Activated naive CD4-positive, alpha-beta T cell treated with anti-CD3 and anti-CD28 coated beads for 36 hours (primary cell): Measurements from ENCODE around the gene CCSER1. TPM values are rescaled to one million over a fixed set of nuclear protein-coding genes. Genes with fewer than 3 reads are reported as not detected.

ENCODE experiments used
- CTCF ChIA-PET: fragments of 350-600 bp; sonication (Branson Sonifier 250); formaldehyde crosslinking; loops from one replicate; lab custom pipeline; 2021; ENCODE audit warnings: antibody characterized with exemption; lab: Charles Lee
- DNase-seq: peaks from one replicate; pipeline ENCODE4 v3.0.0-alpha.2; 2020
- H3K27ac Mint-ChIP-seq: one replicate; pipeline ENCODE4 v1.8.0; 2021; ENCODE audit warnings: mild to moderate bottlenecking, mixed read lengths
- H3K27me3 Mint-ChIP-seq: one replicate; pipeline ENCODE4 v1.8.0; 2021; ENCODE audit warnings: low read depth, mixed read lengths
- H3K36me3 Mint-ChIP-seq: one replicate; pipeline ENCODE4 v1.8.0; 2021; ENCODE audit warnings: low read depth, mixed read lengths
- H3K4me1 Mint-ChIP-seq: one replicate; pipeline ENCODE4 v1.8.0; 2021; ENCODE audit warnings: low read depth, mixed read lengths
- H3K4me3 Mint-ChIP-seq: one replicate; pipeline ENCODE4 v1.8.0; 2021; ENCODE audit warnings: mild to moderate bottlenecking, moderate library complexity, mixed read lengths
- H3K9me3 Mint-ChIP-seq: one replicate; pipeline ENCODE4 v1.8.0; 2021; ENCODE audit warnings: mixed read lengths
- intact Hi-C: fragments of 100-400 bp; cut with micrococcal nuclease; formaldehyde crosslinking; loops from one replicate; pipeline ENCODE4 v1.15.1; 2023
- total RNA-seq, 2 experiments: library from RNA; stranded (reverse); gene quantifications; one replicate each; pipeline ENCODE4 v1.2.3, GENCODE V29; 2021

CCSER1 gene
- total RNA-seq, result not detected

- H3K27me3 Mint-ChIP-seq, result peaks cover 49% of the 10 kb centered on the region
- peaks cover 1% of the 10 kb centered on the region for H3K36me3 Mint-ChIP-seq
- CTCF ChIA-PET, result no interaction called here
- no peak within 1 kb of the TSS for H3K27ac Mint-ChIP-seq
- DNase-seq, result peak; percentile 14
- no peaks in the 10 kb centered on the region for H3K9me3 Mint-ChIP-seq
- H3K4me3 Mint-ChIP-seq, result peak within 1 kb of the TSS; percentile 80
- intact Hi-C loops, result no loop called here
- peaks cover 16% of the 10 kb centered on the region for H3K4me1 Mint-ChIP-seq
Observed at GRCh38 chr4:90127223-90127705, at the start of gene CCSER1. Gene CCSER1 (plus strand): TSS chr4:90127394.

DNA sequence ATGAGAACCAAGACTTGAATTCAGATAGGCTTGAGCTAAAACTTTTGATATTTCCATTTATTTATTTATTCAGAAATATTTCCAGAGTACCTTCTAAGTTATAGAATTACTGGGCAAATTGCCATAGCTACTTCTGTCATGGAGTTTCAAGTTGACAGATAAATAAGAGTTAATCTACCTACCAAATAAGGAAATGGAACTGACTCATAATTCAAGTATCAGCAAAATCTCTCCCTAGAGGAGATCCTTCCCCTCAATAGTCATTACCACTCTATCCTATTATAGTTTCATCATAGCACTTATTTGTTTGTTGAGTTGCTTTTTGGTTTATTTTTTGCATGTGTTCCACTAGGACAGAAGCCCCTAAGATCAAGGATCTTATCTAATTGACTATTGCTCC is 48.8 kb upstream of the CCSER1 start:
- Mint-ChIP-seq H3K27me3 (peaks cover 9% of the 10 kb centered on the region), H3K27ac (no peak overlapping the region), H3K4me1 (no peaks in the 10 kb centered on the region), H3K36me3 (no peaks in the 10 kb centered on the region), H3K9me3 (no peaks in the 10 kb centered on the region), H3K4me3 (no peak overlapping the region)
- intact Hi-C loops, result no loop called here
- CTCF ChIA-PET, result no interaction called here
- DNase-seq, result no peak

DNA sequence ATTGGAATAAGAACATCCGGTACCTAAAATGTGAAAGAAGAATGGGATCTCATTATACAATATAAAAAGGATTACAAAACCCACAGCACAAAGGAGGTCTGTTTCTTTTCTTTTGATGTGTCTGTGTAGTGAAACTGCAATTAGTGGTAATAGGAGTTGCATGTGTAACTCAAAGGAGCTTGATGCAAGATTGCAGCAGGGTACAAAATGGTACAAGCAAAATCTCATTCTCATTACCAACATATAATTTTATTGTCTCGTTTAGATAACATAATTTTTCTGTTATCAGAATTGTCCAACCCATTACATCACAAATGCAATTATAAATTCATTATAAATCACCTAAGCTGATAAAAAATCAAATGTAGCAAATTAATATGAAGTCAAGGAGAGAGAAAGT is 47.1 kb upstream of the CCSER1 start:
- CTCF ChIA-PET, result no interaction called here
- no peaks in the 10 kb centered on the region for H3K9me3 Mint-ChIP-seq
- no peak for DNase-seq
- H3K4me1 Mint-ChIP-seq, result no peaks in the 10 kb centered on the region
- H3K4me3 Mint-ChIP-seq, result no peak overlapping the region
- H3K27me3 Mint-ChIP-seq, result peaks cover 13% of the 10 kb centered on the region
- intact Hi-C loops, result no loop called here
- no peaks in the 10 kb centered on the region for H3K36me3 Mint-ChIP-seq
- no peak overlapping the region for H3K27ac Mint-ChIP-seq

GRCh38 chr4:90081432-90082144 is 45.6 kb upstream of the CCSER1 start:
- CTCF ChIA-PET, result no interaction called here
- no peaks in the 10 kb centered on the region for H3K9me3 Mint-ChIP-seq
- intact Hi-C loops, result no loop called here

DNA sequence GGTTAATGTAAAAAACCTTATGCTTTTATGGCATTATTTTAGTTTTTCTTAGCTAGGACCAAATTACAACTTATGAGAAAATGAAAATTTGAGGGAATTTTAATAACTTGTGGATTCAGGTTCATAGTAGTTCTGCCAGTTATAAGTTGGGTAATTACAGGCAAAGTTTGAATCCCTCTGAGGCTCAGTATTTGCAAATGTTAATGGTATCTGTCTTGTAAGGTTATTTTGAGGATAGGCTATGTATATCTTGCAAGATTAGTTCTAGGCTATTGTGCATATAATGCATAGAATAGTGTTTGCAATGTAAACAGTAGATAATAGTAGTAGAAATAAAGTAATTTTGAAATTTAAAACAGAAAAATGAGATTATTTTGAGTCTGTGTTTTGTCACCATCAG is 44.7 kb upstream of the CCSER1 start:
- H3K9me3 Mint-ChIP-seq, result no peaks in the 10 kb centered on the region
- DNase-seq, result no peak
- no peak overlapping the region for H3K27ac Mint-ChIP-seq
- no peak overlapping the region for H3K4me3 Mint-ChIP-seq
- H3K4me1 Mint-ChIP-seq, result no peaks in the 10 kb centered on the region
- intact Hi-C loops, result no loop called here
- CTCF ChIA-PET, result interaction anchor here (0.7 kb wide), 1 partner anchor 326 kb away, joined by 4 read pairs; no protein-coding TSS in a partner anchor
- peaks cover 8% of the 10 kb centered on the region for H3K27me3 Mint-ChIP-seq
- no peaks in the 10 kb centered on the region for H3K36me3 Mint-ChIP-seq

More at GRCh38 chr4:90081432-90082144, 45.6 kb upstream of the CCSER1 start:
- H3K27me3 Mint-ChIP-seq, result peaks cover 8% of the 10 kb centered on the region
- no peak for DNase-seq
- no peaks in the 10 kb centered on the region for H3K4me1 Mint-ChIP-seq
- no peaks in the 10 kb centered on the region for H3K36me3 Mint-ChIP-seq
- H3K27ac Mint-ChIP-seq, result no peak overlapping the region
- H3K4me3 Mint-ChIP-seq, result no peak overlapping the region

DNA sequence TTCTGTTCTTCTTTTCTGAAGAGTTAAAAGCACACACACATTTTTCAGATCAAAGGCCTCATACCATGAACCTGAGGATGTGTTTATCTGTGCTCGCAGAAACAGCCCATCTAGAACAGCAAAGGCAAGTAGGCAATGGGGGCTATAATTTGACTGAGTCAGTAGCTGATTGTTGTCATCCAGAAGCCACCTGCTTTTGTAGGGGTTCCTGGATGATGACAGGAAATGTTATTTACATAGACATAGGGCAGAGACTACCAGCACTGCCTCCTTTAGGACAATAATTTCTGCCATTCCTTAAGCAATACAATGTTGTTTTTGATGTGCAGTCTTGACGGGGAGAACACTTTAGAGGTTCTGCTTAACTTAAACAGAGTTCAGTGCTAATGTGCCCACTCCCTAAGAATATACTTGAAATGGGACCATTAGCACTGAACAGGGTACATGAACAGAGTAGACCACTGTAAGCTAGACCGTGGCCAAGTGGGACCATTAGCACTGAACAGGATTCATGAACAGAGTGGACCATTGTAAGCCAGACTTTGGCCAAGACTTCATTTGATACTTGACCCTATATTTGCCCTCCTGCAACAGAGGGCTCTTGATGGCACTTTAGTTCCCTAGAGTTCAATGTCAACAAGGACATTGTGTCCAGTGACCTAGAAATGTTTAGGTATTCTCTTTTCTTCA is 42.8 kb upstream of the CCSER1 start:
- H3K4me1 Mint-ChIP-seq, result no peaks in the 10 kb centered on the region
- CTCF ChIA-PET, result no interaction called here
- peaks cover 11% of the 10 kb centered on the region for H3K27me3 Mint-ChIP-seq
- intact Hi-C loops, result no loop called here
- H3K9me3 Mint-ChIP-seq, result no peaks in the 10 kb centered on the region
- H3K27ac Mint-ChIP-seq, result no peak overlapping the region
- H3K36me3 Mint-ChIP-seq, result no peaks in the 10 kb centered on the region
- H3K4me3 Mint-ChIP-seq, result no peak overlapping the region
- no peak for DNase-seq

GRCh38 chr4:90084967-90085295 is 42.3 kb upstream of the CCSER1 start:
- Mint-ChIP-seq H3K27me3 (peaks cover 10% of the 10 kb centered on the region), H3K9me3 (no peaks in the 10 kb centered on the region), H3K4me1 (no peaks in the 10 kb centered on the region), H3K36me3 (no peaks in the 10 kb centered on the region), H3K4me3 (no peak overlapping the region), H3K27ac (no peak overlapping the region)
- DNase-seq, result no peak
- CTCF ChIA-PET, result no interaction called here
- intact Hi-C loops, result no loop called here

- intact Hi-C loops, result no loop called here
- peaks cover 4% of the 10 kb centered on the region for H3K27me3 Mint-ChIP-seq
- no peak for DNase-seq
- no peak overlapping the region for H3K4me3 Mint-ChIP-seq
- H3K36me3 Mint-ChIP-seq, result no peaks in the 10 kb centered on the region
- H3K27ac Mint-ChIP-seq, result no peak overlapping the region
- H3K4me1 Mint-ChIP-seq, result no peaks in the 10 kb centered on the region
- no peaks in the 10 kb centered on the region for H3K9me3 Mint-ChIP-seq
- CTCF ChIA-PET, result no interaction called here
Observed at GRCh38 chr4:90093526-90093925, 33.7 kb upstream of the CCSER1 start.

GRCh38 chr4:90095000-90095399 is 32.2 kb upstream of the CCSER1 start:
- Mint-ChIP-seq H3K9me3 (no peaks in the 10 kb centered on the region), H3K27ac (no peak overlapping the region), H3K27me3 (no peaks in the 10 kb centered on the region), H3K4me3 (no peak overlapping the region), H3K4me1 (no peaks in the 10 kb centered on the region), H3K36me3 (no peaks in the 10 kb centered on the region)
- CTCF ChIA-PET, result no interaction called here
- DNase-seq, result no peak
- intact Hi-C loops, result no loop called here

DNA sequence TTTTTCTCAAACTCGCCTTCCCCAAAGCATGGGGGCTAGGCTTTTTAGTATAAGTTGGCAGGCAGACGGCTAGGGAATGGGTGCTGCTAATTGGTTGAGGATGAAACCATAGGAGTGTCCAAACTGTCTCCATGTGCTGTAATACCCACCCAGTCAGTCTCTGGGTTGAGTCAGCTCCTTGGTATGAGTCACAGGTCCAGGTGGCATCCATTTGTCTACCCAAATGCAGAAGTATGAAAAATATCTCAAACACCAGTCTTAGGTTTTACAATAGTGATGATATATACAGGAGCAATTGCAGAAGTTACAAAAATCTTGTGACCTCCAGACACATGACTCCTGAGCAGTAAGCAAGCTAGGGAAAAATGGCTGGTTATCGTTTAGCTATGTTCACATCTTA is 27.4 kb upstream of the CCSER1 start:
- H3K4me1 Mint-ChIP-seq, result no peaks in the 10 kb centered on the region
- CTCF ChIA-PET, result interaction anchor here (1.5 kb wide), 1 partner anchor 12 kb away, joined by 3 read pairs; no protein-coding TSS in a partner anchor
- H3K27ac Mint-ChIP-seq, result no peak overlapping the region
- no peak overlapping the region for H3K4me3 Mint-ChIP-seq
- intact Hi-C loops, result no loop called here
- H3K9me3 Mint-ChIP-seq, result no peaks in the 10 kb centered on the region
- no peaks in the 10 kb centered on the region for H3K36me3 Mint-ChIP-seq
- H3K27me3 Mint-ChIP-seq, result peaks cover 7% of the 10 kb centered on the region
- DNase-seq, result no peak

DNA sequence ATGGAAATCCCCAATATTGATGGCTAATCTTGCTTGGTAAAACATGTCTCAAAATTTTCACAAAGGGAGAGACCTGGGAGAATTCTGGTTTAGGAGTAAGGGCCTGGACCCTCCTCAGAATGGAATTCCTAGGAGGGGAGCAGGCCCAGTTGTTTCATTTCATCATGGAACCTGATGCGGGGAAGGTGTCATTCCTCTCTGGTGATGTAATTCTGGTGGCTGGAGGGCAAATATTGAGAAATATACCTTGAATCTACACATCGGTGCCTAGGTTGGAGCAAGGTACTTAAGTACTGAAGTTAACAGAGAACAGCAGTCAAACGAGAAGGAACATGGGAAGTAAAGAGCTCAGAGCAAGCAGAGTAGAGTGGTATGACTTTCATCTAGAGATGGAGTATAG is 23.2 kb upstream of the CCSER1 start:
- no peaks in the 10 kb centered on the region for H3K9me3 Mint-ChIP-seq
- DNase-seq, result no peak
- intact Hi-C loops, result no loop called here
- H3K4me1 Mint-ChIP-seq, result no peaks in the 10 kb centered on the region
- H3K27ac Mint-ChIP-seq, result no peak overlapping the region
- H3K36me3 Mint-ChIP-seq, result no peaks in the 10 kb centered on the region
- no peak overlapping the region for H3K4me3 Mint-ChIP-seq
- H3K27me3 Mint-ChIP-seq, result peaks cover 21% of the 10 kb centered on the region
- CTCF ChIA-PET, result no interaction called here

DNA sequence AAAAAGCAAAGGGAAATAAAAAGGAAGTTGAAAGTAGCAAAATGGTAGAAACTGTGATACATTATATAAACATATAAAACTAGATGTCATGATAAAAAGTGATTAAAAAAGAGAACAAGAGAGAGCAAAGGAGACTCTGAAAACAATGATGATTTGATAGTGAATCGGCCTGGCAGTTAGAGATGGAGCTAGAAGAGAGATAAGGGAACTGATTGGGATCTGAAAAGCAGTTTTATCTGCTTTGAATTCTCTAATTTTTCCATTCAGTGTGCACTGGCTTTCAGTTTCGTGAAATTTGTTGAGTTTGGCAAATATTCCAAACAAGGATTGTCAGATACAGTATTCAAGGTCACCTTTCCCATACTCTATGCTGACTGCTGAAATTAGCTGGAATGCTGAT is 21.9 kb upstream of the CCSER1 start:
- Mint-ChIP-seq H3K27me3 (peaks cover 21% of the 10 kb centered on the region), H3K9me3 (no peaks in the 10 kb centered on the region), H3K36me3 (no peaks in the 10 kb centered on the region), H3K4me3 (no peak overlapping the region), H3K27ac (no peak overlapping the region), H3K4me1 (no peaks in the 10 kb centered on the region)
- intact Hi-C loops, result no loop called here
- no peak for DNase-seq
- CTCF ChIA-PET, result no interaction called here

- Mint-ChIP-seq H3K9me3 (no peaks in the 10 kb centered on the region), H3K27ac (no peak overlapping the region), H3K27me3 (peaks cover 5% of the 10 kb centered on the region), H3K4me3 (no peak overlapping the region), H3K4me1 (no peaks in the 10 kb centered on the region), H3K36me3 (no peaks in the 10 kb centered on the region)
- CTCF ChIA-PET, result no interaction called here
- DNase-seq, result no peak
- intact Hi-C loops, result no loop called here
Observed at GRCh38 chr4:90112715-90113114, 14.5 kb upstream of the CCSER1 start.
